ENCODE data around the gene PRPF6. TPM values are rescaled to one million over a fixed set of nuclear protein-coding genes. Genes with fewer than 3 reads are reported as not detected.
A peak's percentile ranks its signal among the peaks of the same experiment; 100 is the strongest.

The PRPF6 gene
- total RNA-seq, 2 experiments from 2014 or later = 60.5 to 67.0 TPM

DNA sequence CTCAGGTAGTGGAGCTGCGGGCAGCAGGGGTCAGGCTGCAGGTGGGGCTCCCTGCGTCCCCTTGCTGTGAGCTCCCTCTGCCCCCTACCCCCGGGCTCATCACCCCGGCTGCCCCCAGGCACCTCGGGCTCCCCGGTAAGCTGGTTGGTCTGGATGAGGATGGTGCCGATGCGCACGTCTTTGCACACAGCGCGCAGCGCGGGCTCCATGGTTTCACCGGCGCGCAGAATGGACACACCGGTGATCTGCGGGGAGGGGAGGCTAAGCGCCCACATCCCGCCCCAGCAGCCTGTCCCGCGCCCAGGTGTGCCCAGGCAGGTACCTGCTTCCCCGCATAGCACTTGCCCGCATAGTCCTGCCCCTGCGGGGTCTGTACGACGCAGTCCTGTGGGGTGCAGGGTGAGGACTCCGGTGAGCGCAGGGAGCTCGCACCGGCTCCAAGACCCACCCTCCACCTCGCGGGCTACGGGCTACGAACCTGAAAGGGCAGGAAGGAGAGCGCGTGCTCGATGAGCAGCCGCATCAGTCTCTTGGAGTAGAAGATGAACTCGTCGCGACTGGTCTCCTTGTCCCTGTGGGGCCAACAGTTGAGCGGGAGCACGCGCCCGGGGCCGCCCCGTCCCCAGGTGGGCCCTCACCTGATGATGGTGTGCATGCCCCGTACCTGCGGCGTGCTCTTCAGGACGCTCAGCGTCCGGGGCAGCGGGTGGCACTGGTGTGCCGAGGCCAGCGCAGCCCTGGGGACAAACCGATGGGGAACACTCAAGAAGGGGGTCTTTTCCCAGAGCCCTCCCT lies 40.3 kb upstream of the PRPF6 start:
- Mint-ChIP-seq H3K4me3 (no peak overlapping the region), H3K9me3 (ENCODE audit: low read depth) (no peaks in the 10 kb centered on the region), H3K36me3 (ENCODE audit: low read depth) (peaks cover 26% of the 10 kb centered on the region), H3K4me1 (peaks cover 10% of the 10 kb centered on the region), H3K27me3 (no peaks in the 10 kb centered on the region), H3K27ac (peak overlapping the region; percentile 60)
- intact Hi-C loops (cut with DNase I, micrococcal nuclease) = loop anchor here in 1 of 2 experiments (1.0 kb wide), 3 partner anchors 16 to 387 kb away; partner anchors contain the start of gene UCKL1
- ChIA-PET POLR2A (interaction anchor here (0.6 kb wide), 1 partner anchor 313 kb away, joined by 3 read pairs; no protein-coding TSS in a partner anchor), CTCF (interaction anchor here (0.6 to 1.5 kb wide), 2 partner anchors 39 to 159 kb away, joined by 3 to 4 read pairs; partner anchors contain the start of gene SAMD10)
- no peak for DNase-seq
- no peak for ATAC-seq

DNA sequence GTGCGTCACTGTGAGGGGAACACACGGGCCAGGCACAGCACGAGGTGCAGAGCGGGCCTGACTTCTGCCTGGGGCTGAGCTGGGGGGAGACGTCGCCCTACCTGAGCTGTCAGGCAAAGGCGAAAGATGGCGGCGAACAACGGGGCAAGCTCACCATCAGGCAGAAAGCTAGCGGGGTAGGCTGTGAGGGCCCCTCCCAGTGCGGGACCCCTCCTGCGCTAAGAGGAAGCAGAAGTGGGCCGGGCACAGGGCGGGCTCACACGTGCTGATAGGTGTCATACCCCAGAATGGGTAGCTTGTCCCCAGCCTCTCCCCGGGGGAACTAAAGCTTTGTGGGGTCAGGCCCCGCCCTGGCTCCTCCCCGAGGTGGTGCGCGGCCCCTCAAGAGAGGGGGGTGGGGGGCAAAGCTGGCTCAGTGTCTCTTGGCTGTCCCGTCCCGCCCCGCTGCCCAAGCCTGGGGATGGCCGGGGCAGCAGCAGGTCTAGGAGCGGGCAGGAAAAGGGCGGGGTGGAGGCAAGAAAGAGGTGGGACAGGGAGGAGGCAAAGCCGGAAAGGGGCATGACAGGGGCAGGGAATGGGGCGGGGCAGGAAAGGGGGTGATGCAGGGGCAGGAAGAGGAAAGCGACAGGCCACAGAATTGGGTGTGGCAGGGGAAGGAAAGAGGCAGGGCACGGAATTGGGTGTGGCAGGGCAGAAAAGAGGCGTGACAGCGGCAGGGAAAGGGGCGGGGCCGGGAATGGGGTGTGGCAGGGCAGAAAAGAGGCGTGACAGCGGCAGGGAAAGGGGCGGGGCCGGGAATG lies 39.5 kb upstream of the PRPF6 start:
- Mint-ChIP-seq H3K27ac (peak overlapping the region; percentile 60), H3K4me1 (peaks cover 10% of the 10 kb centered on the region), H3K36me3 (ENCODE audit: low read depth) (peaks cover 19% of the 10 kb centered on the region), H3K4me3 (no peak overlapping the region), H3K9me3 (ENCODE audit: low read depth) (no peaks in the 10 kb centered on the region), H3K27me3 (no peaks in the 10 kb centered on the region)
- intact Hi-C loops (cut with DNase I, micrococcal nuclease) = loop anchor here in 1 of 2 experiments (1.0 kb wide), 3 partner anchors 15 to 388 kb away; partner anchors contain the start of gene UCKL1
- ChIA-PET POLR2A (no interaction called here), CTCF (interaction anchor here (0.6 to 1.5 kb wide), 2 partner anchors 38 to 159 kb away, joined by 3 to 4 read pairs; partner anchors contain the start of gene SAMD10)
- DNase-seq (peak; percentile 90), ATAC-seq (peak; percentile 83)

DNA sequence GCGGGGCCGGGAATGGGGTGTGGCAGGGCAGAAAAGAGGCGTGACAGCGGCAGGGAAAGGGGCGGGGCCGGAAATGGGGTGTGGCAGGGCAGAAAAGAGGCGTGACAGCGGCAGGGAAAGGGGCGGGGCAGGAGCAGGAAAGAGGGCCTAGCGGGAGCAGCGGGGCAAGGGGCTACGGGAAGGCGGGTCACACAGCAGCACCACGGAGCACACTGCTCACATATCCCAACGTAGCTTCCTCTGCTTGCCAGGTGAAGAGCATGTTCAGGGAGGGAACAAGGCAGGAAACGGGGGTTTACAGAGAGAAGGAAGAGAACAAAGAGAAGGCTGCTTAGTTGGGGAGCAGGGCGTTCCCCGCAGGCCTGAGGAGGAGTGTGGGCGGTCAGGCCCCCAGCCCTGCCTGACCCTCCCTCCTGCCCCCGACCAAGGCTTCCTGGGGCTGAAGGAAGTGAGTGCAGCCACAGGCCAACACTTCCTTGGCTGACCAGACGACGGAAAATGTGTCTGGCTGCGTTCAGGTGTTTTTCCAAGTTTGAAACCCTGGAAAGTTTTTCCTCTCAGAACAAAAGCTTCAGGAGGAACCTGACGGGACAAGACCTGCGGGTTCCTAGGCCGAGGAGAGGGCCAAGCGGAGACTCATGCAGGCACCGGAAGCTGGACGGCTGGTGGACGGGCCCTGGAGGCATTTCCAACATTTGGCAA lies 38.5 kb upstream of the PRPF6 start:
- H3K4me3 Mint-ChIP-seq = no peak overlapping the region
- peak overlapping the region; percentile 84 for H3K27ac Mint-ChIP-seq
- ChIA-PET POLR2A (interaction anchor here (0.6 kb wide), 1 partner anchor 124 kb away, joined by 3 read pairs; no protein-coding TSS in a partner anchor), CTCF (interaction anchor here (1.5 kb wide), 1 partner anchor 38 kb away, joined by 5 read pairs; the partner anchor contains the start of gene SAMD10)
- peak; percentile 83 for DNase-seq
- no peaks in the 10 kb centered on the region for H3K9me3 Mint-ChIP-seq (ENCODE audit: low read depth)
- intact Hi-C loops (cut with DNase I, micrococcal nuclease) = no loop called here
- H3K27me3 Mint-ChIP-seq = no peaks in the 10 kb centered on the region
- peaks cover 16% of the 10 kb centered on the region for H3K4me1 Mint-ChIP-seq
- H3K36me3 Mint-ChIP-seq (ENCODE audit: low read depth) = peaks cover 22% of the 10 kb centered on the region
- no peak for ATAC-seq

DNA sequence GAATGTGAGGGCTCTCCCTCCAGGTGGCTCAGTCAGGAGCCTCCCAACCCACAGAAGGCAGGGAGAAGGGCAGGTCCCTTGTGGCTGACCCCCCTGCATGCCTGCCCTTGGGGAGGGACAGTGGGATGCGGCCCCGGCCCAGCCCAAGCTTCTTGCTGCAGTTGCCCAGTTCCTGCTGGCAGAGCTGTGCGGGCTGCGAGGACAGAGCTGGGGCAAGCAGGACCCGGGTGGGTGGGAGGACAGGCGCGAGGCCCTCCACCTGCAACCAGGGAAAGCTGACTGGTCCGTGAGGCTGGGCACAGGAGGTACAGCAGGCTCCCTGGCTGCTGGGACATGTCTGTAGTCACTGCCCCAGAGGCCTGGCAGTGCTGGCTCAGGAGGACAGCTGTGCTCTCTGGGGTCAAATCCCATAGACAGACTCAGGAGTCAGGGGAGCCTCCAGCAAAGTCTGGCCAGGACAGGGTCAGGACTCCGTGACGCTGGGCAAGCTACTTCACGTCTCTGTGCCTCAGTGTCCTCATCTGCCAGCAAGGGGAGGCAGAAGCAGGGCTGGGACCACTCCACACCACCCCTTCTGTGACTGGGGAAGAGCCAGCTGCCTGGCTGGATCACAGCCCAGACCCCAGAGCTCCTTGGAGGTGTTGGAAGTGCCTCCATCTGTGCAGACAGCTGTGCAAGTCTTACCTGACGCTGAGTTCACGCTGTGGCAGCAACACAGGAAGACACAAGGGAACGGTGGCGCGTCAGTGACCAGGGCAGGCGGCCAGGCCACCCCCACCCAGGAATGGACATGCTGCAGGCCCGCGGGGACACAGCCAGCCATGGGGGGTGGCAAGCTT lies 37.7 kb upstream of the PRPF6 start:
- Mint-ChIP-seq H3K9me3 (ENCODE audit: low read depth) (peaks cover under 1% of the 10 kb centered on the region), H3K4me3 (no peak overlapping the region), H3K4me1 (peaks cover 24% of the 10 kb centered on the region), H3K27me3 (no peaks in the 10 kb centered on the region), H3K27ac (no peak overlapping the region), H3K36me3 (ENCODE audit: low read depth) (peaks cover 19% of the 10 kb centered on the region)
- DNase-seq (no peak), ATAC-seq (no peak)
- ChIA-PET POLR2A (interaction anchor here (0.6 kb wide), 1 partner anchor 123 kb away, joined by 3 read pairs; no protein-coding TSS in a partner anchor), CTCF (interaction anchor here (1.5 kb wide), 1 partner anchor 37 kb away, joined by 5 read pairs; the partner anchor contains the start of gene SAMD10)
- intact Hi-C loops (cut with DNase I, micrococcal nuclease) = no loop called here

DNA sequence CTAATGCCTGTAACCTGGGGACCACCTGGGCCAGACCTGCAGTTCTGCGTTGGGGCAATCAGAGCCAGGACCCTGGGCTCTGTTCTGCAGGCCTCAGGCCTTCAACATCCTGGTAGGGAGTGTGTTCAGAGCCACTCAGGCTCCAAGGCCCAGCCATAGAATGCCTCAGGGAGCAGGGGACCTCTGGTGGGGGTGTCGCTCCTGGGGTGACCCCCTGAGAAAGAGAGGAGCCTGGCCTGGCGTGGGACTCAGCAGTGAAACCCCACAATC lies 37.2 kb upstream of the PRPF6 start:
- intact Hi-C loops (cut with DNase I, micrococcal nuclease) = no loop called here
- ATAC-seq (no peak), DNase-seq (no peak)
- H3K27ac Mint-ChIP-seq = no peak overlapping the region
- CTCF ChIA-PET = interaction anchor here (0.6 to 1.5 kb wide), 2 partner anchors 34 to 36 kb away, joined by 4 to 5 read pairs; partner anchors contain the start of gene SAMD10
- POLR2A ChIA-PET = no interaction called here
- H3K4me3 Mint-ChIP-seq = no peak overlapping the region
- H3K4me1 Mint-ChIP-seq = peaks cover 30% of the 10 kb centered on the region
- H3K9me3 Mint-ChIP-seq (ENCODE audit: low read depth) = peaks cover 2% of the 10 kb centered on the region
- peaks cover 20% of the 10 kb centered on the region for H3K36me3 Mint-ChIP-seq (ENCODE audit: low read depth)
- H3K27me3 Mint-ChIP-seq = no peaks in the 10 kb centered on the region

DNA sequence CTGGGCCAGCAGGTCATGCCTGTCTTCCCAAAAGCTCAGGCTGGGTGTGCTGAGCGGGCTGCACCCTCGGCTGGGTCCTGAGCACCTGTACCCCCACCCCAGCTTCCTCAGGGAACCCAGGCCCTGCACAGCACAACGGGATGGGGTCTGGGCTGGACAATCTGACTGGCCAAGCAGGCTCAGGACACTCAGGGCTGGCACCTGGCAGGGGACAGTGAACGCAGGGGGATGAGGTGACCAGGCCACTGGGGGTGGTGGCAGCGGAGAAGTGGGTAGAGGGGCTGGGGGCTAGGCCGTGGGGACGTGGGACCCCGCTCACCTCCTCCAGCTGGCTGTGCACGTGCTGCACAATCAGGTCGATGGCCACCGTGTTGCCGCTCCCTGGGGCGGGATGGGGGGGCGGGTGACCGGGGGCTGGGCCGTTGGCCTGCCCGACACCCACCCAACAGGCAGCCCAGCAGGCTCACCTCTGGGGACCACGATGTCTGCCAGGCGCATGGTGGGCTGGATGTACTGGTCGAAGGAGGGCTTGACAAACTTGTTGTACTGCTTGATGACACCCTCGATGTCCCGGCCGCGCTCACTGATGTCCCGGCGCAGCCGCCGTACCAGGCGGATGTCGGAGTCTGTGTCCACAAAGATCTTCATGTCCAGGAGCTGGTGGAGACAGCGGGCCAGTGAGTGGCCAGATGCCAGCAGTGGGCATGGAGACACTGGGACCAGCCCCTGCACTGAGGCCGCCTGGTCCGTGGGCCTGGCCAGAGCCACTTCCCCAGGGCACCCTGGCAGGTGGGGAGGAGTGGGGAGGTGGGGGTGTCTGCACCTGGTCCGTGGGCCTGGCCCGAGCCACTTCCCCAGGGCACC lies 36.6 kb upstream of the PRPF6 start:
- ChIA-PET POLR2A (no interaction called here), CTCF (interaction anchor here (0.6 kb wide), 1 partner anchor 34 kb away, joined by 4 read pairs; no protein-coding TSS in a partner anchor)

DNA sequence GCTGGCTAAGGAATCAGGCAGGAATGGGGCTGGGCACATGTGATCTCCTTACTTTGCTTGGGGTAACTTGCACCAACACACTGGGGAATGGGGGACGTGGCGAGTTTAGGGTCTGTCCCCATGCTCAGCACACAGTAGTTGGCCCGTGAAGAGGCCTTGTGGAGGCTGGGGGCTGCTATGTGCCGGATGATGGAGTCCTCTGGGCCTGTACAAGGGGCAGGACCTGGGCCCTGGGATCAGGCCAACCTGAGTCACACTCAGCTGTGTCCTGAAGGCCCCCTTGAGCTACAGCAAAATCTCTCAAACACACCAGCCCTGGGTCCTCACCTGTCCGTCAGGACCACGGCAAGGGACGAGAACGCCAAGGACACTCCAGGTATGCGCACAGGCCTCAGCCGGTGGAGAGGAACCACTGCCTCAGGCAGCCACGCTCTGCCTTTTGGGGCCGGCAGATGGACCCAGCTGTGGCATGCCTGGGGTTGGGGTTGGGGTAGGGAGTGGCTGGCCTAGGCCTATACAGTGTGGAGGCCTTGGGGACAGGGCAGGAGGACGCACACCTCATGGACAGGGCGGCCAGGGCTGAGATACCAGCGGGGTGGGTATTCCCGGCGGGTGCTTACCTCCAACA lies 35.8 kb upstream of the PRPF6 start:
- Mint-ChIP-seq H3K27ac (no peak overlapping the region), H3K4me3 (no peak overlapping the region), H3K27me3 (no peaks in the 10 kb centered on the region), H3K4me1 (peaks cover 41% of the 10 kb centered on the region), H3K9me3 (ENCODE audit: low read depth) (peaks cover 2% of the 10 kb centered on the region), H3K36me3 (ENCODE audit: low read depth) (peaks cover 18% of the 10 kb centered on the region)
- ChIA-PET CTCF (no interaction called here), POLR2A (no interaction called here)
- no peak for ATAC-seq
- DNase-seq = no peak
- intact Hi-C loops (cut with DNase I, micrococcal nuclease) = no loop called here

More for the DNA sequence above, 36.6 kb upstream of the PRPF6 start:
- intact Hi-C loops (cut with DNase I, micrococcal nuclease) = no loop called here
- ATAC-seq (no peak), DNase-seq (no peak)
- H3K27ac Mint-ChIP-seq = no peak overlapping the region
- no peak overlapping the region for H3K4me3 Mint-ChIP-seq
- H3K36me3 Mint-ChIP-seq (ENCODE audit: low read depth) = peaks cover 20% of the 10 kb centered on the region
- H3K9me3 Mint-ChIP-seq (ENCODE audit: low read depth) = peaks cover 2% of the 10 kb centered on the region
- H3K27me3 Mint-ChIP-seq = no peaks in the 10 kb centered on the region
- H3K4me1 Mint-ChIP-seq = peaks cover 36% of the 10 kb centered on the region

DNA sequence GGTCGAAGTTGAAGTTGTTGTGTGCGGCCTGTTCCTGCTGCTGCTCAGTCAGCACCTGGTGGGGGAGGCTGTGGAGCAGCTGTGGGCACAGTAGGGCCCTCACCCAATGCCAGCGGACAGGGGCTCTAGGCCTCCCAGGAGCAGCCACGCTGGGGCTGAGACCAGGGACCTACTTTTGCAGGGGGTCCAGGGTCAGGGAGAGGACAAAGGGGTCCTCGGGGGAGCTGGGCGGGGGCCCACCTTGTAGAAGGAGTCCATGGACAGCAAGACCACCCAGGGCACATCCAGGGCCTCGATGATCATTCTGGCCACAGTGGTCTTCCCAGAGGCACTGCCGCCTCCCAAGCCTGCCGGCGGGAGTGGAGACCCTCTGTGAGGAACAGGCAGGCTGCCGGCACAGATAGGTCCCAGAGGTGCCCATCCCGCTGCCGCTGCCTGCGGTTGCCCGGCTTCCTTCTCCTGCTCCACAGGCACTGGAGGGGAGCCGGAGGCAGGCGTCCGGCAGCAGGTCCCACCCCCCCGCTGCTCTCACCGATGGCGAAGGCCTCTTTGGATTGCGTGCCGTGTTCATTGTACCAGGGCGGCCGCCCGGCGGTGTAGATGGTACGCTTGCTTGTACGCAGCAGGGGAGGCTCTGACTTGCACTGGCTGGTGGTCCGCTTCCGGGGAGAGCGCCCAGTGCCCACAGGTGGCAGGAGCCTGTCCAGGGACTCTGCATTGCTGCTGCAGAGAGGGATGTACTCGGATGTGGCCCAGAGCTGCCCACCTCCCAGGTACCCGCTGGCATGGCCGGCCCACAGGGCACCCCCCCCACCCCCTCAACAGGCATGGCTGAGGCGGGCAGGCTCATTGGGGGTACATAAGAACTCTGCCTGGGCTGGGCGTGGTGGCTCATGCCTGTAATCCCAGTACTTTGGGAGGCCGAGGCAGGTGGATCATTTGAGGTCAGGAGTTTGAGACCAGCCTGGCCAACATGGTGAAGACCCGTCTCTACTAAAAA lies 34.7 kb upstream of the PRPF6 start:
- Mint-ChIP-seq H3K9me3 (ENCODE audit: low read depth) (peaks cover 2% of the 10 kb centered on the region), H3K36me3 (ENCODE audit: low read depth) (peaks cover 10% of the 10 kb centered on the region), H3K27ac (no peak overlapping the region), H3K27me3 (no peaks in the 10 kb centered on the region), H3K4me1 (peaks cover 37% of the 10 kb centered on the region), H3K4me3 (no peak overlapping the region)
- ChIA-PET CTCF (interaction anchor here (0.9 kb wide), 1 partner anchor 34 kb away, joined by 3 read pairs; no protein-coding TSS in a partner anchor), POLR2A (no interaction called here)
- intact Hi-C loops (cut with DNase I, micrococcal nuclease) = no loop called here
- ATAC-seq (no peak), DNase-seq (no peak)
